DND-41 (cell line): ENCODE data around the gene OXNAD1.

Experiments
- CTCF ChIP-seq: IDR thresholded peaks from 2 replicates; pipeline ENCODE4 v1.5.1; 2012; ENCODE audit warnings: borderline replicate concordance, low read length, moderate library complexity, mild to moderate bottlenecking; ENCODE audit not compliant: poor library complexity, severe bottlenecking; ENCODE audit errors: extremely low read depth
- EZH2 ChIP-seq: IDR thresholded peaks from 3 replicates; pipeline ENCODE4 v1.6.1; 2012; ENCODE audit warnings: borderline replicate concordance, low read depth, mild to moderate bottlenecking, moderate library complexity, low read length, inconsistent platforms; ENCODE audit not compliant: severe bottlenecking

- TF ChIP-seq CTCF = no peak
- no peak for TF ChIP-seq EZH2
Measured at GRCh38 chr3:16265455-16265786, 409 bp downstream of the OXNAD1 start.
